GM13977 (cell line): Measurements from ENCODE around the gene ESF1.

Source experiments
- DNase-seq: peaks from one replicate; pipeline ENCODE4 v3.0.0; 2012; ENCODE audit warnings: low spot score
- CTCF ChIP-seq: IDR thresholded peaks from 2 replicates; pipeline ENCODE4 v1.5.1; 2012; ENCODE audit warnings: mild to moderate bottlenecking, control low read depth; ENCODE audit not compliant: insufficient read depth; ENCODE audit errors: extremely low read depth, missing control alignments
- in situ Hi-C: fragments of 300-500 bp; cut with MboI; formaldehyde crosslinking; loops from one replicate; pipeline ENCODE4 v1.12.0; 2022; ENCODE audit warnings: low sequenced_read_pairs, low pct_unique_long_range_greater_than_20kb, mixed read lengths, inconsistent platforms; ENCODE audit not compliant: unreplicated experiment

The ESF1 gene

DNA sequence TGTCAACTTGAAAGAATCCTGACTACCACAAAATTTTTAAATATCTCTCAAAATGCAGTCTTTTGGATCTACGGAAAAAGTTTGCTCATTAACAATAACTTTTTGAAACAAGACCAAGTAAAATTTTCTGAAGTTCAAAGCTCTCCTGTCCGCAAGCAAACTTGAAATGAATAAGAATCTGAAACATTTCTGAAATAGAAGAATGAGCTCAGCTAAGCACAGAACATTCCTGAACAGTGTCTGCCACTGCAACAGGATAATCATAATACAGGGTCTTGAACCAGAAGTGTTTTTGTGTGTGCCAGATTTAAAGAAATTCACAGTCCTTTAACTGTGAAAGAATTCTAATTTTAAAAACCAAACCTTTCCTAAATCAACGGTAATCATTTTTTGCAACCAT, 96.9 kb downstream of the ESF1 start:
- in situ Hi-C loops, result no loop called here
- DNase-seq, result no peak
- TF ChIP-seq CTCF, result no peak

GRCh38 chr20:13685623-13686022, 99.1 kb downstream of the ESF1 start:
- TF ChIP-seq CTCF, result no peak
- no peak for DNase-seq
- in situ Hi-C loops, result no loop called here

DNA sequence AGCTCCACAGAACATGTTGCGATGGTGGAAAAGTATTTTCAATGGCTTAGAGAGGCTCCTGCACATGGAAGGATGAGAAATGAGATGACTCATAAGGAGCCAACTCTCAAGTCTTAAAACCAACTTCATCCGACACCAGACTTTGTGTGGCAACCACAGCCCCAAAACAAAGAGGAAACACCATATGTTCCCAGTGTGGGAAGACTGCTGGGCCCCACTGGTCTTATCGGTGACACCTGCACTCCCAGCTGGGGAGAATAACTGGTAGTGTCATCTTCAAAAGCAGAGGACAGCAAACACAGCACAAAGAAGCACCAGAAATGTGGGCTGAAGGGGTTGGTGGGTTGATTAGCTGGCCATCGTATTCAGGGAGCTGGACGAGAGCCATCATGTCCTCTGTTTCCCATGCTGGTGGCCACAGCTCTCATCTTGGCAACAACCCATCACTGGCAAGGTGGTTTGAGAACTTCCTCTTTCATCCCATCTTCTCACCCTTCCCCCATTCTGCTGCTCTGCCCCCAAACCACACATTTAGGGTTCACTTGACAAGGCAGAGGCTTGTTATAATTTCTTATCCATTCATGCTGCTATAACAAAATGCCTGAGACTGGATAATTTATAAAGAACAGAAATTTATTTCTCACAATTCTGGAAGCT, 100.0 kb downstream of the ESF1 start:
- in situ Hi-C loops, result no loop called here
- no peak for DNase-seq
- TF ChIP-seq CTCF, result no peak

DNA sequence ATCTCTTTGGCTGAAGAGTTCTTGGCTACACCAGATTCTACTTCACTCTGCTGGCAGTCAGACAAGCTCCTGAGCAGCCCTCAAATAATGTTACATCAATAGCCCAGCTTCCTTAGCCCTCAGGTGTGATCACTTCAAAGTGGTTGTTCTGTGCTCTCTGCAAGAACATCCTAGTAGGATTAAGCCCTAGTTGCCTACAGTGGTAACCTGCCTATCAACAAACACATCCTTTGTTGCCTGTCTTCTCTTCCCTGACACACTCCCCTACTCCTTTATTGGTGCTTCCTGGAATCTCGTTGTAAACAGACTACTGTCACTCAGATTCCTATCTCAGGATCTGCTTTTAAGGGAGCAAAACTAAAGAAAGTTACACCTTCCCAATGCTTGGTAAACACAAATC, 100.9 kb downstream of the ESF1 start:
- in situ Hi-C loops, result no loop called here

GRCh38 chr20:13681248-13682125, 103.2 kb downstream of the ESF1 start:
- DNase-seq, result peak; percentile 50
- no peak for TF ChIP-seq CTCF
- in situ Hi-C loops, result no loop called here

More for the DNA sequence above, 100.9 kb downstream of the ESF1 start:
- no peak for DNase-seq
- TF ChIP-seq CTCF, result no peak

DNA sequence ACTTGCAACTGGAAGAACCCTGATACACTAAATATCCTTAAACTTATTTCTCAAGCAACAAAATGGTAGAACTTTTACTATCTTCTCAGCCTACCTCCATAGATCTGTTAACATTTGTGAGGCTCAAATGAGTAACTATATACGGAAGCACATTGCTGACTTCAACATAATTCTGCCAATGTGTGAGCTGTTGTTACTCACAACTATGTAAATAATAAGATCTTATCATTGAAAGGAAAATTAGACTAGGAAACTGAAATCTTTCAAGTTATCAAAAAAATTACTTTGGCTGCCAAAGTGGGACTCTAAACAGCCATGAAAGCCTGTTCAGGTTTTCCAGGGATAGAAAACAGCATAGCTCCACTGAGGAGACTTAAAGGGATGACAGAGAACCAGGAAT, 105.8 kb downstream of the ESF1 start:
- TF ChIP-seq CTCF, result no peak
- in situ Hi-C loops, result no loop called here
- no peak for DNase-seq
